ENCODE measurements around the gene IL1RAP.

- TF ChIP-seq, protein P1, sequence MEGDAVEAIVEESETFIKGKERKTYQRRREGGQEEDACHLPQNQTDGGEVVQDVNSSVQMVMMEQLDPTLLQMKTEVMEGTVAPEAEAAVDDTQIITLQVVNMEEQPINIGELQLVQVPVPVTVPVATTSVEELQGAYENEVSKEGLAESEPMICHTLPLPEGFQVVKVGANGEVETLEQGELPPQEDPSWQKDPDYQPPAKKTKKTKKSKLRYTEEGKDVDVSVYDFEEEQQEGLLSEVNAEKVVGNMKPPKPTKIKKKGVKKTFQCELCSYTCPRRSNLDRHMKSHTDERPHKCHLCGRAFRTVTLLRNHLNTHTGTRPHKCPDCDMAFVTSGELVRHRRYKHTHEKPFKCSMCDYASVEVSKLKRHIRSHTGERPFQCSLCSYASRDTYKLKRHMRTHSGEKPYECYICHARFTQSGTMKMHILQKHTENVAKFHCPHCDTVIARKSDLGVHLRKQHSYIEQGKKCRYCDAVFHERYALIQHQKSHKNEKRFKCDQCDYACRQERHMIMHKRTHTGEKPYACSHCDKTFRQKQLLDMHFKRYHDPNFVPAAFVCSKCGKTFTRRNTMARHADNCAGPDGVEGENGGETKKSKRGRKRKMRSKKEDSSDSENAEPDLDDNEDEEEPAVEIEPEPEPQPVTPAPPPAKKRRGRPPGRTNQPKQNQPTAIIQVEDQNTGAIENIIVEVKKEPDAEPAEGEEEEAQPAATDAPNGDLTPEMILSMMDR (conservative IDR thresholded peaks at IDR 0.05; ENCODE audit: low read length) = no peak
- TF ChIP-seq EZH2phosphoT487 (IDR thresholded peaks at IDR 0.05; ENCODE audit: borderline replicate concordance, low read depth, low read length) = no peak
Observed at GRCh38 chr3:190516416-190516815, 2.5 kb downstream of the IL1RAP start.
